T-cell (primary cell): ENCODE results near the gene SMARCB1. TPM values are rescaled to one million over a fixed set of nuclear protein-coding genes. Genes with fewer than 3 reads are reported as not detected.
"Not testable (repeated sequence)": the region's sequence is repeated elsewhere in the genome, so short reads cannot be mapped to it uniquely, and the experiment has no call there.

Source experiments
- ATAC-seq, 4 experiments: fragments of 200-7000 bp in 3 of 4; fragments of 150-1000 bp in 1 of 4; cut with Tn5 transposase; replicated peaks in 1 of 4; 1 replicate in 3 of 4; 2 replicates in 1 of 4; pipeline ENCODE4 v1.10.0; 2021; ENCODE audit warnings: moderate library complexity in 3 of 4, mild to moderate bottlenecking in 2 of 4, moderate number of reproducible peaks in 1 of 4
- CTCF ChIA-PET, 2 donors: fragments of 300-600 bp; sonication (Branson Sonifier 250); formaldehyde crosslinking; loops; one replicate each; lab custom pipeline; 2022; ENCODE audit warnings: antibody characterized with exemption in 2 of 2; lab: Charles Lee
- POLR2A ChIA-PET, 2 donors: fragments of 300-600 bp; sonication (Branson Sonifier 250); formaldehyde crosslinking; loops; one replicate each; lab custom pipeline; 2022; ENCODE audit warnings: antibody characterized with exemption in 2 of 2; lab: Charles Lee
- DNase-seq, 35 experiments: peaks; one replicate each; pipeline versions ENCODE4 v3.0.0 to v3.0.0-alpha.2; 2013 to 2023
- H3K27ac ChIP-seq: one replicate; pipeline ENCODE4 v1.5.1; 2013; ENCODE audit warnings: low read length
- H3K27me3 ChIP-seq, 2 experiments: replicated peaks in 1 of 2; 1 replicate in 1 of 2; 2 replicates in 1 of 2; pipeline versions ENCODE4 v1.6.1 to v1.7.0; 2013; ENCODE audit warnings: low read length in 1 of 2, mixed read lengths in 1 of 2; ENCODE audit not compliant: control insufficient read depth in 2 of 2, insufficient read depth in 2 of 2; ENCODE audit errors: extremely low read depth in 1 of 2
- H3K36me3 ChIP-seq, 2 donors: 1 replicate in 1 of 2; 2 replicates in 1 of 2; pipeline versions ENCODE4 v1.6.1 to v1.7.0; 2013; ENCODE audit warnings: low read length in 1 of 2; ENCODE audit not compliant: control insufficient read depth in 2 of 2, insufficient read depth in 1 of 2; ENCODE audit errors: extremely low read depth in 1 of 2
- H3K4me1 ChIP-seq, 2 experiments: 1 replicate in 1 of 2; 2 replicates in 1 of 2; pipeline versions ENCODE4 v1.6.1 to v1.7.0; 2013; ENCODE audit warnings: low read length in 2 of 2, mixed read lengths in 1 of 2; ENCODE audit not compliant: insufficient read depth in 2 of 2, control insufficient read depth in 1 of 2; ENCODE audit errors: extremely low read depth in 1 of 2
- H3K4me3 ChIP-seq, 2 donors: 1 replicate in 1 of 2; 2 replicates in 1 of 2; pipeline versions ENCODE4 v1.5.1 to v1.7.0; 2013; ENCODE audit warnings: mild to moderate bottlenecking in 2 of 2, low read length in 1 of 2, moderate library complexity in 1 of 2; ENCODE audit not compliant: control insufficient read depth in 1 of 2; ENCODE audit errors: extremely low read depth in 1 of 2
- H3K9me3 ChIP-seq: 2 replicates; pipeline ENCODE4 v1.7.0; 2013
- H3K27ac Mint-ChIP-seq, 2 donors: one replicate each; pipeline ENCODE4 v1.8.0; 2020 to 2021; ENCODE audit warnings: mild to moderate bottlenecking in 2 of 2, mixed read lengths in 2 of 2
- H3K27me3 Mint-ChIP-seq, 2 donors: one replicate each; pipeline ENCODE4 v1.8.0; 2021 to 2022; ENCODE audit warnings: mixed read lengths in 2 of 2
- H3K36me3 Mint-ChIP-seq: one replicate; pipeline ENCODE4 v1.8.0; 2021; ENCODE audit warnings: mixed read lengths
- H3K4me1 Mint-ChIP-seq, 3 donors: one replicate each; pipeline ENCODE4 v1.8.0; 2020 to 2022; ENCODE audit warnings: mixed read lengths in 3 of 3, mild to moderate bottlenecking in 1 of 3
- H3K4me3 Mint-ChIP-seq, 3 donors: one replicate each; pipeline ENCODE4 v1.8.0; 2020 to 2022; ENCODE audit warnings: mild to moderate bottlenecking in 3 of 3, mixed read lengths in 3 of 3, moderate library complexity in 3 of 3
- H3K9me3 Mint-ChIP-seq, 3 donors: one replicate each; pipeline ENCODE4 v1.8.0; 2020 to 2022; ENCODE audit warnings: mixed read lengths in 3 of 3
- WGBS: methylation state at CpG from one replicate; pipeline ENCODE4 v1.1.5; 2013; ENCODE audit warnings: missing lambda C conversion rate; ENCODE audit not compliant: insufficient coverage; 5-methylcytosine and 5-hydroxymethylcytosine counted together
- total RNA-seq, 35 experiments: library from RNA in 6 of 35; stranded (reverse) in 6 of 35; fragments of 120-200 nt in 1 of 35; gene quantifications; one replicate each; pipeline versions ENCODE4 v1.2.1 to v1.2.4 and lab custom pipeline; 2013 to 2026

The SMARCB1 gene
- total RNA-seq, 5 donors from 2014 or later (not counting 1 experiment from before 2014, with no cell fraction given) = 50.2 to 57.7 (median 54.3) TPM

DNA sequence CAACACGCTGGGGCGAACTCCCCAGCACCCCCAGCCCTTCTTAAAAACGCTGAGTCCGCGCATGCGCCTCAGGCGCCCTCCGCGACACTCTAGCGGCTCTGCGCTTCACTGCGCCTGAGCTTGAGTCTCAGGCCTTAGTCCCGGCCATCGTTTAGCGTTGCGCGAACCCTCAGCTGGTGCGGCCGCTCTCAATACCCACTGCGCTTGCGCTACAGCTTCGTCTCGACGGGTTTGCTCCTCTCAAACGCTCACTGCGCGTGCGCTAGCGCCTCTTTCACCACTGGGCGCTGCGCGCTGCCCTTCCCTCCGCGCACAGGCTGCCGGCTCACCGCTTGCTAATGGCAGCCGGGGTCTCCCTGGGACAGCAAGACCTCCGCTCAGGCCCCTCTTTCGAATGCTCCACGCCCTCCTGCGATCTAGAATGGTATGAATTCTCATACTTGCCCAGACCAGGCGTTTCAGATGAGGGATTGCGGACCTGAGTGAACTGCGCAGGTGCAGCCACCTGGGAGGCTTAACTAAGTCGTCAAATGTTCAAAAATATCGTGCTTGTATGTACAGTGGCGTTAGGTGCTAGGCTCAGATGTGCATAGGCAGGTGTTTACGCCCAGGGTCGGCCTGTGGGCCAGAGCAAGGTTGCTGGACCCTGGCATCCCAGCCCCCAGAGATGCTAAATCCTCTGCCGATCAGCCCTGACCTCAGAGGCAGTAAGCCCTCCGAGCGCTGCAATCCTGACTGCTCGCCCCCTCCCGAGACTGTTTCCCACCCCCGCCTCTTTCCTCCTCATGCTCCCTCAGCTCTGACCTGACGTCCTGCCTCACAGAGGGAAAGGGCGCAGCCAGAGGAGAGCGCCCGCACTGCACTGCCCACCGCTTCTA lies 71.1 kb downstream of the SMARCB1 start, which contains the start of gene SLC2A11:
Gene SLC2A11 (plus strand): TSS at position 270 of the 878 bp plus-strand sequence. CDS start 125 bp downstream, at position 395.
- ChIA-PET CTCF (interaction anchor here (0.6 to 2.3 kb wide), 13 partner anchors 9 to 1103 kb away, joined by 3 to 15 read pairs (median 4); partner anchors contain the start of gene MIF (in 1 of the 2)), POLR2A (interaction anchor here (0.7 to 0.9 kb wide), 2 partner anchors 36 to 62 kb away, joined by 3 to 4 read pairs; partner anchors contain the start of gene MIF (in 1 of the 2))
- peak within 1 kb of the TSS; percentile 90 to 96 (median 91) for H3K4me3 Mint-ChIP-seq
- peak within 1 kb of the TSS; percentile 86 to 91 for H3K27ac Mint-ChIP-seq
- DNase-seq = peak; percentile 78 to 97 (median 88)
- Histone ChIP-seq H3K9me3 (no peaks in the 10 kb centered on the region), H3K36me3 (no peaks in the 10 kb centered on the region), H3K27ac (peak within 1 kb of the TSS; percentile 56), H3K27me3 (no peaks in the 10 kb centered on the region), H3K4me1 (peaks cover 13 to 26% of the 10 kb centered on the region in 2 experiments), H3K4me3 (peak within 1 kb of the TSS; percentile 67 to 95)
- H3K36me3 Mint-ChIP-seq = peaks cover 1% of the 10 kb centered on the region
- no peaks in the 10 kb centered on the region for H3K27me3 Mint-ChIP-seq
- H3K9me3 Mint-ChIP-seq = no peaks in the 10 kb centered on the region
- WGBS = under 1% methylated on average over 60 of the region's 60 CpGs
- H3K4me1 Mint-ChIP-seq = peaks cover 20 to 35% (median 29%) of the 10 kb centered on the region in 3 donors
- peak; percentile 86 to 93 (median 92) for ATAC-seq

- ChIA-PET POLR2A (no interaction called here), CTCF (interaction anchor here in 1 of 2 donors (2.3 kb wide), 1 partner anchor 36 kb away, joined by 15 read pairs; the partner anchor contains the start of gene MIF)
- ATAC-seq (no peak), DNase-seq (no peak)
- Mint-ChIP-seq H3K4me3 (peak overlapping the region; percentile 90 to 96 (median 91)), H3K4me1 (peaks cover 20 to 36% (median 29%) of the 10 kb centered on the region in 3 donors), H3K27ac (peak overlapping the region; percentile 86 to 91), H3K36me3 (peaks cover 4% of the 10 kb centered on the region), H3K9me3 (no peaks in the 10 kb centered on the region), H3K27me3 (no peaks in the 10 kb centered on the region)
- no CpG with 5 or more reads among the region's 7 CpGs for WGBS
- Histone ChIP-seq H3K4me3 (peak overlapping the region; percentile 67 to 95), H3K4me1 (peaks cover 13 to 26% of the 10 kb centered on the region in 2 experiments), H3K9me3 (no peaks in the 10 kb centered on the region), H3K27ac (no peak overlapping the region), H3K36me3 (no peaks in the 10 kb centered on the region), H3K27me3 (no peaks in the 10 kb centered on the region)
These were observed 71.7 kb downstream of the SMARCB1 start for GRCh38 chr22:23858484-23858815.

- POLR2A ChIA-PET = no interaction called here
- ATAC-seq (no peak), DNase-seq (no peak)
- H3K27me3 ChIP-seq = no peaks in the 10 kb centered on the region
- peaks cover 13 to 26% of the 10 kb centered on the region in 2 experiments for H3K4me1 ChIP-seq
- H3K27ac ChIP-seq = no peak overlapping the region
- no CpG with 5 or more reads among the region's 4 CpGs for WGBS
- H3K36me3 ChIP-seq = peaks cover 0 to 3% of the 10 kb centered on the region in 2 donors
- no peaks in the 10 kb centered on the region for H3K27me3 Mint-ChIP-seq
- H3K36me3 Mint-ChIP-seq = peaks cover 7% of the 10 kb centered on the region
- peaks cover 20 to 36% (median 29%) of the 10 kb centered on the region in 3 donors for H3K4me1 Mint-ChIP-seq
- H3K4me3 Mint-ChIP-seq = peak overlapping the region; percentile 90 to 96 (median 91)
- no peaks in the 10 kb centered on the region for H3K9me3 ChIP-seq
- no peak overlapping the region for H3K4me3 ChIP-seq
- CTCF ChIA-PET = interaction anchor here in 1 of 2 donors (0.7 kb wide), 3 partner anchors 37 to 928 kb away, joined by 3 to 5 read pairs (median 3); no protein-coding TSS in a partner anchor
- no peaks in the 10 kb centered on the region for H3K9me3 Mint-ChIP-seq
- no peak overlapping the region for H3K27ac Mint-ChIP-seq
These were observed 72.4 kb downstream of the SMARCB1 start for GRCh38 chr22:23859201-23859600.

- H3K36me3 ChIP-seq, H3K4me3 Mint-ChIP-seq, H3K9me3 ChIP-seq, H3K27ac ChIP-seq, CTCF ChIA-PET, POLR2A ChIA-PET, H3K27me3 Mint-ChIP-seq, ATAC-seq, H3K4me3 ChIP-seq, H3K27me3 ChIP-seq, H3K27ac Mint-ChIP-seq, H3K9me3 Mint-ChIP-seq, DNase-seq, H3K36me3 Mint-ChIP-seq: not testable (repeated sequence)
- peaks cover 20 to 36% (median 29%) of the 10 kb centered on the region in 3 donors for H3K4me1 Mint-ChIP-seq
- 80% methylated on average over 2 of the region's 8 CpGs for WGBS
- peaks cover 13 to 26% of the 10 kb centered on the region in 2 experiments for H3K4me1 ChIP-seq
These were observed 73.4 kb downstream of the SMARCB1 start for GRCh38 chr22:23860187-23860586.

DNA sequence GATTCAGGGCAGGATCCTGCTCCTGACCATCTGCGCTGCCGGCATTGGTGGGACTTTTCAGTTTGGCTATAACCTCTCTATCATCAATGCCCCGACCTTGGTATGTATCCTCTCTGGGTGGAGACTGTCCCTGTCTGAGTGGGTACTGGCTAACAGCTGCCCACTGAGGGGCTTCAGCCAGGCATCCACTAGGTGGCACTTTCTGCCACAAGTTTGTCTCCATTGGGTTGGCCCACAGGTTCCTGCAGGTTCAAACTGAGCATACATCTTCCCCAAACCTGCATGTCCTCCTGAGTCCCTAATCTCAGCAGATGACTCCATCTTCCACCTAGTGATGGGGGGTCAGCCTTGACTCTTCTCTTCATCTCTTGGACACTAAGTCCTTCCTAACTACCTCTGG lies 75.3 kb downstream of the SMARCB1 start:
- no peak overlapping the region for H3K4me3 ChIP-seq
- no peaks in the 10 kb centered on the region for H3K9me3 Mint-ChIP-seq
- peak in 5 of 35 experiments; percentile 7 to 34 (median 18) for DNase-seq
- no peak overlapping the region for H3K27ac ChIP-seq
- peaks cover 12% of the 10 kb centered on the region for H3K36me3 Mint-ChIP-seq
- H3K27ac Mint-ChIP-seq = no peak overlapping the region
- H3K9me3 ChIP-seq = no peaks in the 10 kb centered on the region
- WGBS = no CpG with 5 or more reads among the region's 3 CpGs
- no peak for ATAC-seq
- H3K36me3 ChIP-seq = peaks cover 3% of the 10 kb centered on the region in 2 donors
- H3K27me3 ChIP-seq = no peaks in the 10 kb centered on the region
- H3K4me1 Mint-ChIP-seq = peaks cover 15 to 29% (median 23%) of the 10 kb centered on the region in 3 donors
- ChIA-PET POLR2A (no interaction called here), CTCF (no interaction called here)
- H3K4me1 ChIP-seq = peaks cover 13 to 19% of the 10 kb centered on the region in 2 experiments
- no peaks in the 10 kb centered on the region for H3K27me3 Mint-ChIP-seq
- H3K4me3 Mint-ChIP-seq = no peak overlapping the region

- WGBS = no CpG with 5 or more reads among the region's 11 CpGs
- H3K36me3 Mint-ChIP-seq = peaks cover 30% of the 10 kb centered on the region
- H3K27me3 Mint-ChIP-seq, ATAC-seq, H3K4me1 ChIP-seq, H3K36me3 ChIP-seq, H3K4me1 Mint-ChIP-seq, CTCF ChIA-PET, H3K27me3 ChIP-seq, H3K9me3 Mint-ChIP-seq, H3K27ac ChIP-seq, H3K4me3 Mint-ChIP-seq, H3K27ac Mint-ChIP-seq, H3K4me3 ChIP-seq, H3K9me3 ChIP-seq, DNase-seq: not testable (repeated sequence)
- POLR2A ChIA-PET = interaction anchor here in 1 of 2 donors (0.6 kb wide), 1 partner anchor 30 kb away, joined by 3 read pairs; no protein-coding TSS in a partner anchor
These were observed 77.9 kb downstream of the SMARCB1 start for GRCh38 chr22:23864499-23865154.
